Panc1 (cell line): Measurements from ENCODE around the gene MPC1.

Experiments
- POLR2AphosphoS5 ChIP-seq: IDR thresholded peaks from 2 replicates; pipeline ENCODE4 v1.6.1; 2012; ENCODE audit warnings: mild to moderate bottlenecking, low read depth, low read length, moderate library complexity
- SIN3A ChIP-seq: IDR thresholded peaks from 2 replicates; pipeline ENCODE4 v1.6.1; 2012; ENCODE audit warnings: low read depth, mild to moderate bottlenecking, low read length, moderate library complexity, borderline replicate concordance; ENCODE audit not compliant: insufficient read depth

GRCh38 chr6:166394036-166394892 is 11.5 kb upstream of the MPC1 start:
- TF ChIP-seq POLR2AphosphoS5 (no peak), SIN3A (no peak)
